Activated CD4-positive, alpha-beta T cell treated with anti-CD3 and anti-CD28 coated beads, Interleukin-2, amount 50 U/mL, for 4 hours (primary cell): Measurements from ENCODE around the gene CDH22.
A peak's percentile ranks its signal among the peaks of the same experiment; 100 is the strongest.

Experiments
- DNase-seq, 2 experiments: peaks; one replicate each; pipeline ENCODE4 v3.0.0-alpha.2; 2020

CDH22 gene

DNA sequence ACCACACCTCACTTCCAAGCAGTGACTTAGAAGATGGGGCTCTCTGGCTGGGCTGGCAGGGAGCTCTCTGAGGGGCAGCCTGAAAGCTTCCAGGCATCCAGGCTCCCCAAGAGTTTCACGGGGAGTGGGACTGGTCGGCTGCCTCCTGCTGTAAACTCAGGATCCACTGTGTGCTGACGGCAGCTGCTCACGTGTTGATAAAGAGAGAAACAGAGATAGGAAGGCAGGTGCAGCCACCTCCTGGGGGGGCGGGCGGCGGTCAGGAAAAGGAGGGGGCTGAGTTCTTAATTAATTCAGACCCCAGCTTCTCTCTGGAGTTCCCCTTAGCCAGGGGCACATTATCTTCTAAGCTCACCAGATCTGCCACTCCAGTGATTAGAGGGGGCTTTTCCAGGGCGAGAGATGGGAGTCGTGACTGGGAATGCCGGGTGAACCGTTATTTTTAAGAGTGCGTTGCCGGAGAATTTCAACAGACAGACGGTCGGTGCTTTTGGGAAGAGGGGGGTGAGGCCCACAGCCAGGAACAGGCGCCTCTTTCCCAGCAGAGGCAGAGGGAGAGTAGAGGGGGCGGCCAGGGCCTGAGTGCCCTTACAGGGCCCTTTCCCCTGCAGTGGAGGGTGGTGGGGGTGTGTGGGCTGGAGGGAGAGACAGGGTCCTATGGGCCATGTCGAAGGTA lies 119.3 kb downstream of the CDH22 start:
- no peak for DNase-seq

DNA sequence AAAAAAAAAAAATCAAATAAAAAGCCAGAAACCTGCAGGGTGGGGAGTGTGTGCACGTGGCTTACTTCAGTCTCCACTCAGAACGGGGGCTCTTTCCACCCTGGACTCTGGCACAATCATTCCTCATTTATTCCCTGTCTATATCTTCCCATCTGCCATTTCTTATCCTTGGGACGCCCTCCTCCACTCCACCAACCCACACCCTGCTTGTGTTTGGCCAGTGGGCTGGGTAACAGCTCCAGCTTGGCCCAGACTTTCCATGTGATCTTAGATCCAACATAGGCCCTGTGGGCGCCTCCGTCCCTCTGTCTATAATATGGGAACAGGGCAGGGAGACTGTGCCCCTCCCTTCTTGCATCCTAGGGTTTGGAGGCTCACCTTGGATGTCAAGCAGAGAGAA lies 122.1 kb downstream of the CDH22 start:
- no peak for DNase-seq

GRCh38 chr20:46185353-46185752 lies 122.9 kb downstream of the CDH22 start:
- no peak for DNase-seq

GRCh38 chr20:46183768-46184167 lies 124.5 kb downstream of the CDH22 start:
- DNase-seq, result no peak

DNA sequence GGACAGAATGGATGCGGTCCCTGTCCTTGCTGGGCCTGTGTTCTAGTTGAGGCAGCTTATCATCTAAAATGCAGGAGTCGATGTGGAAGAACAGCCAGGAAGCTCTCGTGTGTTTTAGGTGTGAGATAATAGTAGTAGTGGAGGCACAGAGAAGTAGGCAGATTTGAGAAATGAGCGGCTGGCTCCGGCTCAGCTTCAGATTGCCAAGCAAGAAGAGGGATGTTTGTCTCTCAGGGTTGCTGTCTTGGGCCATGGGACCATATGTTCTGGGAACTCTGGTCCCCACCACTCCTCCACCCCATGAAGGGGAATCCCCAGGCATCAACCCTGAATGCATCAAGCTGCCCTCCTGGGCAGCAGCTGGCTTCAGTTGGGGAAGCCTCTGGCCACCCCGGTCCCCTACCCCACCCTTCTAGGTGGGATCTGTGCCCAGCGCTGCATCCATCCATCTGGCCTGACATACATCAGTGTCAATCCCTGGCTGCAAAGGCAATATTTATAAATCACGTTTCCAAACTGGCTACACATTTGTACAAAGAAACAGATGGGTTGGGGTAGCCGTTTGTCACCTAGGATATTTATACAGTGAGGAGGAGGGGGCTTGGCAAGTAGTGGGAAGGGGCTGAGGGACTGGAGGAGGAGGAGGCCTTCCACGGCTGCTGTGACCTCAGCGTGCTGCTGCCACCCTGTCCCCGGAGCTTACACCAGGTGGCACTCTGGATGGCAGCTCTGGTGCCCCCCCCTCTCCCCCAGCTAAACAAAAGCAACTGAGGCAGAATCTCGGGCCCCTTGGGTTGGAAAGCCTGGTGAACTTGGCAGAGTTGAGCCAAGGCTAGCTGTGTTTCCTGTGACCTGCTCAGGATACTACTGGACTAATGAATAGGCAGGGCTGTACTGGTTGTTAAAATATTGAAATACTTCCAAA lies 125.8 kb downstream of the CDH22 start:
- DNase-seq, result no peak

- DNase-seq, result no peak
These were observed 128.4 kb downstream of the CDH22 start for GRCh38 chr20:46179862-46180261.

DNA sequence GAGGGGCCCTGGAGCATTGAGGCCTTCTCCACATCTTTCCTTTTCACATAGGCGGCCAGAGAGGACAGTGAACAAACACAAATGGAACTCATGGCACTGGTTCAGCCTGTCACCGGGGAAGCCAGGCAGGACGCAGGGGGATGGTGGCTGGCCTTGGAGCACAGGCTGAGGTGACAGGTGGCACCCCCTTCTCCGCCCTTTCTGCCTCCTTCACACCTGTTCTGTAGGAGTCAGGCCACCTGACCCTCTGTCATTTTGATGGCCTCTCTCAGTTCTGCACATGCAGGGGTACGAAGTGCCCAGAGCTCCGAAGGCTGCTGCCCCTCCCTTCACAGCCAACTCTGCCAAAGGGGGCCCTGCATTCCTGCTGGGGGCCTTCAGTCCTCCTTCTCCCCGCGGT lies 129.4 kb downstream of the CDH22 start:
- no peak for DNase-seq

- DNase-seq, result no peak
These were observed 130.5 kb downstream of the CDH22 start for GRCh38 chr20:46177768-46178167.

- DNase-seq, result no peak
These were observed 131.4 kb downstream of the CDH22 start for GRCh38 chr20:46176739-46177378.

- no peak for DNase-seq
These were observed 133.2 kb downstream of the CDH22 start for GRCh38 chr20:46175127-46175494.

DNA sequence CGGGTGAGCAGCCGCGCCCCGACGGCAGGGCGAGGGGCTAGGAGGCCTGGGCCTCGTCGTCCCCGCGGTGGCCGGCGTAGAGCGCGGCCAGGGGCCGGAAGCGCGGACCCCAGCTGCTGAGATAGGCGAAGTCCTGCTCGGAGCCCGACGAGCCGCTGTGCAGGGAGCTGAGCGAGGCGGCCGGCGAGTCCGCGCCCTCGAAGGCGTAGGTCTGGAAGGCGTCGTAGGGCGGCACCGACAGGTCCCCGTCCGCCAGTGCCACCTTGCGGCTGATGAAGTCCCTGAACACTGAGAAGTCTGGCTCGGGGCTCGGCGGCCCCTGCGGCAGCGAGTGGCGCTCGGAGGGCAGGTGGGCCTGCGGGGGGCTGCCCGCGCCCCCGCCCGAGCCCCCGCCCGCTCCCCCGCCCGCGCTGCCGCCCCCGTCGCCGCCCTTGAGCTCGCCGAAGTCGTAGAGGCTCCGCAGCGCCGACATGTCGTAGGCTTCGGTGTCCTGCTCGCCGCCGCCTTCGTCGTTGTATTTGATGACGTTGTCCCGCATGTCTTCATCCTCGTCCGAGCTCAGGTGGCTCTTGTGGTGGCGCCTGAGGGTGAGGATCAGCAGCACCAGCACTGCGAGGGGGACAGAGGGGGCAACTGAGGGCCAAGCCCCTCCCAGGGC lies 133.7 kb downstream of the CDH22 start:
- DNase-seq, result peak; percentile 64 to 65

DNA sequence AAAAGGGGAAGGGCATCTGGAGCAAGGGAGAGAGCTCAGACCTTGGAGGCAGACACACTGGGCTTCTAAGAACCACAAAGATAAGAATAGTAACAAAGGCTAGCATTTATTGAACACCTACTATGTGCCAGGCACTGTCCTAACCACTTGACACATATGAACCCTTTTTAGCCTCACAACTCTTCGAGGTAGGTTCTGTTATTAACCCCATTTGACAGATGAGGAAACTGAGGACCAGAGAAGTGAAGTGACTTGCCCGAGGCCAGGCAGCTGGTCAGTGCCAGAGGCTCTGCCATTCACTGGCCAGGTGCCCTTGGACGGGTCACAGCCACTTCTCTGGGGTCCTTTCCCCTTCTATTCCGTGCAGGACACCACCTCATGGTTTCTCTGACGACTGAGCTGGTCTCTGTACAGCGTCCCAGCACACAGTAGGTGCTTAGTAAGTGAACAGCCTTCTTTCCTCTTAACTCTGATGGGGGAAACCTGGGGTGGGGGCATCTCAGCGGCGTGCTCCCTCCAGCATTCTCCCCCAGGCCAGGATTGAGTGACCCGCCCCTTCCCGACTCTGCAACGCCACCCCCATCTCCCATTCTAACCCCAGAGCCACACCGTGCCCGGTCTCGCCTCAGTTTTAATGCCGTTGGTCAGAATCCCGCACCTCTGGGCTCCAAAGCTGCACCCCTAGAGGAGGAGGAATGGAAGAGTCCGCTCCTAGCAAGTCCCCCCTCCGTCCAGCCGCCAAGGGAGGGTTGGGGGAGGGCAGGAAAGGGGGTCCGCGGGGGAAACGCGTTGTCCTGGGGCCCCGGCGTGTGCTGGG lies 134.4 kb downstream of the CDH22 start:
- no peak for DNase-seq

GRCh38 chr20:46172961-46173536 lies 135.2 kb downstream of the CDH22 start:
- no peak for DNase-seq

DNA sequence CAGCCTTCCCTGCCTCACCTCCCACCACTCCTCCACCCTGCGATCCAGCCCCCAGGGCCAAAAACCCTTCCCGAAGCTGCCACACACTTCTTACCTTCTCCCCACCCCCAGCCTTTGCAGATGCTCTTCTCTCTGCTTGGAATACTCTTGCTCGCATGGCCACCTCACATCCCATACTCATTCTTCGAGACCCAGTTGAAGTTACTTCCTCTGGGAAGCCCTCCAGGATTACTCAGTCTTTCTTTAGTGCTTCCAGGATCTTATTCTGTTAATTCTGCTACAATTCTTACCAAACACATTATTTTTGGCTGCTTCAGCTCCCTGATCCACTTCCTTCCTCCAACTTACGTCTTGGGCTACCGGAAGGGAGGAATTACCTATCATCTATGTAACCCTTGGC lies 135.8 kb downstream of the CDH22 start:
- no peak for DNase-seq

DNA sequence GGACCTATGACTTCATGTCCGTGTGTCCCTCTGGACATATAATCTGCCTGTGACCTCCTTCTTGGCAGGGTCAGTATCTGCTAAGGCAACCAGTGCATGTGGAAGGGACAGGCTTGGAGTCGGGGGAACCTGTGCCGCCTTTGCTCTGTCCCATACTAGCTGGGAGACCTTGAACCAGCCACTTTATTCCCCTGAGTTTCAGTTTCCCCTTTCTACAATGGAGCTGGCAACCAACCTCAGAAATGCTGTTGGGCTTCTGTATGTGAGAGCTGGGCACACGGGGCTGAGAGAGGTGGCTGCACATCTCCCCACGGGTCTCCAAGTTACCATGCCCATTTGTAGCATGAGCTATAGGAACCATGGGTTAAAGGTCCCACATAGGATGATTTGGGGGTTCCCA lies 136.4 kb downstream of the CDH22 start:
- no peak for DNase-seq

DNA sequence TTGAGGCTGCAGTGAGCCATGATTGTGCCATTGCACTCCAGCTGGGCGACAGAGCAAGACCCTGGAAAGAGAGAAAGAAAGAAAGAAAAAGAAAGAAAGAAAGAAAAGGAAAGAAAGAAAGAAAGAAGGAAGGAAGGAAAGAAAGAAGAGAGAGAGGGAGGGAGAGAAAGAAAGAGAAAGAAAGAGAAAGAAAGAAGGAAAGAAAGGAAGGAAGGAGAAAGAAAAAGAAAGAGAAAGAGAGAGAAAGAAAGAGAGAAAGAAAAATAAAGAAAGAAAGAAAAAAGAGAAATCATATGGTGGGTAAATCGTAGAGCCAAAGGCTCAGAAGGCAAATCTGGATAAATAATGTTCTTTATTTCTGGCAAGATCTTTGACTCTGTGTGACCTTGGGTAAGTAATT lies 136.8 kb downstream of the CDH22 start:
- no peak for DNase-seq

- DNase-seq, result no peak
These were observed 138.8 kb downstream of the CDH22 start for GRCh38 chr20:46169245-46170171.

- no peak for DNase-seq
These were observed 139.9 kb downstream of the CDH22 start for GRCh38 chr20:46168438-46168837.

DNA sequence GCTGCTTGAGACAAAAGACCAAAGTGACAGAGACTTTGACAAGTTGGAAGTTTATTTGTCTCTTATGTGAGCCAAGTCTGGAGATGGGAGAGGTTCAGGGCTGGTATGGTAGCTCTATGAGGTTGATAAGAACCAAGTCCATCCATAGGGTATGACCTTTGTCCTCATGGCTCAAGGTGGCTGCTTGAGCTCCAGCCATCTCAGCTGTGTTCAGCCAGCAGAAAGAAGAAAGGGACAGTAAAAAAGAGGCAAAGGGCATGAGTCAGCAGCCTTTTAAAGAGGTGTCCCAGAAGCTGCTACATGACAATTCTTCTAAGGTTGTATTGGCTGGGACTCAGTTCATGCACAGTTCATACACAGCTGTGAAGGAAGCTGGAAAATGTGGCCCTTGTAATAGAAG lies 141.2 kb downstream of the CDH22 start:
- DNase-seq, result no peak

DNA sequence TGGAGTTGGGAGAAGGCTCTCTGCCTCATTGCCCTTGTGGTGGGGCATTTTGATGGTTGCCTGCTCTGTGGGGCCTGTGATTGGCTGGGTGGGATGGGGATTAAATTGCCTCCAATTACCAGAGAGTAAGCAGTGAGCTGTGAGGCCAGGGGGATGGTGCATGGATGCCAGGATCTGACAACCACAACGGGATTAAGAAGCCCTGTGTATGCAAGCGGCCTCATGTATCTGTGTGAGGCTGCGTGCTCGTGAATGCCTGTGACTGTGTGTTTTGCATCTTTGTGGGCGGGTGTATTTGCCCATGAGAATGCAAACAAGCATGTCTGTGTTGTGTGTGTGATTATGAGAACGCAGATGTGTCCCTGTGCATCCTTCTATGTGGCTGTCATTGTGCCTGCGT lies 144.0 kb downstream of the CDH22 start:
- no peak for DNase-seq

DNA sequence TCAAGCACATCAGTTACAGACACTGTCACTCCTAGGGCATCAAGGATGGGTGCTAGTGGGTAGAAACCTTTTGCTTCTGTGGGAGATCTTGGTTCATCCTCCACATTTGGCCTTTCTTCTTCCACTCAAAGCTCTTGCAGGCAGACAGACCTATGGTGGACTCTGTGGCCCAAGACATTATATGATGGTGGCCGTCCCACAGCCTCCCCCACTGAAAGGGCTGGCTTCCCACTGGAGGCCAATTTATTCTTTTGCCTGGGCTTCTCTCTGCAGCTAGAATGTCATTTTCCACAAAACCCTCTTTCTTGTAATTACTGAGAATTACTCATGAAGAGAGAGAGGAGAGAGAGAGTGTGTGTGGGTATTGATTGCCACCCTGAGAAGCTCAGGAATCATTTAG lies 146.4 kb downstream of the CDH22 start:
- DNase-seq, result no peak
